GM23248 (cell line): ENCODE data around the gene AADACL4. TPM values are rescaled to one million over a fixed set of nuclear protein-coding genes. Genes with fewer than 3 reads are reported as not detected.

ENCODE experiments used
- DNase-seq: peaks from one replicate; pipeline ENCODE4 v3.0.0-alpha.2; 2015
- H2AFZ ChIP-seq: fragments of 200-600 bp; sonication (generic); 2 replicates; pipeline ENCODE4 v1.6.1; 2016; ENCODE audit warnings: antibody characterized with exemption
- H3F3A ChIP-seq: fragments of 200-600 bp; sonication (generic); 2 replicates; pipeline ENCODE4 v1.6.1; 2016; ENCODE audit warnings: mild to moderate bottlenecking, antibody characterized with exemption, mixed run types; ENCODE audit not compliant: insufficient read depth
- H3K27ac ChIP-seq: fragments of 200-600 bp; sonication (generic); 2 replicates; pipeline ENCODE4 v1.5.1; 2016; ENCODE audit warnings: mild to moderate bottlenecking
- H3K27me3 ChIP-seq: fragments of 200-600 bp; sonication (generic); replicated peaks from 2 replicates; pipeline ENCODE4 v1.6.1; 2016; ENCODE audit warnings: mild to moderate bottlenecking; ENCODE audit not compliant: insufficient read depth
- H3K36me3 ChIP-seq: fragments of 200-600 bp; sonication (generic); 2 replicates; pipeline ENCODE4 v1.6.1; 2016; ENCODE audit warnings: low read depth, mild to moderate bottlenecking
- H3K4me1 ChIP-seq: fragments of 200-600 bp; sonication (generic); 2 replicates; pipeline ENCODE4 v1.6.1; 2016; ENCODE audit warnings: mild to moderate bottlenecking; ENCODE audit not compliant: insufficient read depth
- H3K4me2 ChIP-seq: fragments of 200-600 bp; sonication (generic); one replicate; pipeline ENCODE4 v1.6.1; 2016; ENCODE audit warnings: mild to moderate bottlenecking; ENCODE audit not compliant: unreplicated experiment
- H3K4me3 ChIP-seq: fragments of 200-600 bp; sonication (generic); 2 replicates; pipeline ENCODE4 v1.5.1; 2016; ENCODE audit warnings: mild to moderate bottlenecking
- H3K79me2 ChIP-seq: fragments of 200-600 bp; sonication (generic); 2 replicates; pipeline ENCODE4 v1.6.1; 2016; ENCODE audit warnings: mild to moderate bottlenecking; ENCODE audit not compliant: insufficient read depth
- H3K9ac ChIP-seq: fragments of 200-600 bp; sonication (generic); 2 replicates; pipeline ENCODE4 v1.6.1; 2016; ENCODE audit warnings: mild to moderate bottlenecking
- H3K9me2 ChIP-seq: fragments of 200-600 bp; sonication (generic); 2 replicates; pipeline ENCODE4 v1.6.1; 2016; ENCODE audit warnings: mixed run types, mild to moderate bottlenecking, moderate library complexity; ENCODE audit not compliant: insufficient read depth
- H3K9me3 ChIP-seq: fragments of 200-600 bp; sonication (generic); one replicate; pipeline ENCODE4 v1.6.1; 2017; ENCODE audit warnings: low read depth
- H4K20me1 ChIP-seq: fragments of 200-600 bp; sonication (generic); 2 replicates; pipeline ENCODE4 v1.6.0; 2016; ENCODE audit not compliant: insufficient read depth
- EZH2 ChIP-seq: fragments of 200-600 bp; sonication (generic); IDR thresholded peaks from 2 replicates; pipeline ENCODE4 v1.6.1; 2018; ENCODE audit warnings: antibody characterized with exemption, mild to moderate bottlenecking; ENCODE audit not compliant: insufficient read depth, poor library complexity, severe bottlenecking
- EZH2phosphoT487 ChIP-seq: fragments of 200-600 bp; sonication (generic); IDR thresholded peaks from 2 replicates; pipeline ENCODE4 v1.6.1; 2018; ENCODE audit warnings: antibody characterized with exemption, moderate library complexity, mild to moderate bottlenecking, low read depth; ENCODE audit not compliant: insufficient read depth
- WGBS, 2 experiments: methylation state at CpG; one replicate each; pipeline ENCODE4 v1.1.6; 2015 to 2017; ENCODE audit warnings: low lambda C conversion rate in 2 of 2, low coverage in 1 of 2; ENCODE audit errors: missing lambda C conversion rate in 2 of 2; 5-methylcytosine and 5-hydroxymethylcytosine counted together
- in situ Hi-C: fragments of 300-500 bp; cut with MboI; formaldehyde crosslinking; loops from 2 replicates; pipeline ENCODE4 v1.15.0; 2020
- polyA plus RNA-seq: library from polyadenylated mRNA; unstranded; fragments of >200 nt; fragmentation: Nextera tagmentation; extraction: Ambion mirVana; gene quantifications from 2 replicates; pipeline ENCODE4 v1.2.1, GENCODE V29; 2016
- total RNA-seq: library from RNA; depleted of rRNA; stranded (reverse); fragments of >200 nt; shearing (Covaris generic); gene quantifications from 2 replicates; pipeline ENCODE4 v1.2.3, GENCODE V29; 2014

AADACL4 gene
- total and polyA plus RNA-seq, 2 experiments from 2014 or later, result not detected

GRCh38 chr1:12621346-12622335 lies 22.2 kb upstream of the AADACL4 start:
- Histone ChIP-seq H3K9me3 (no peaks in the 10 kb centered on the region), H3K4me2 (no peak overlapping the region), H4K20me1 (no peaks in the 10 kb centered on the region), H3K9ac (no peak overlapping the region), H3K27ac (no peak overlapping the region), H3K4me3 (no peak overlapping the region), H3K79me2 (0 out of 2 replicates have a peak, but pooled peaks cover 7% of the 10 kb centered on the region), H2AFZ (no peak overlapping the region), H3F3A (peaks cover 9% of the 10 kb centered on the region; the same call in 1 of the 2 replicates), H3K4me1 (peaks cover 15% of the 10 kb centered on the region), H3K36me3 (no peaks in the 10 kb centered on the region), H3K9me2 (no peaks in the 10 kb centered on the region), H3K27me3 (no peaks in the 10 kb centered on the region)
- no peak for DNase-seq
- WGBS, 2 experiments, result 86 to 92% methylated on average over 15 of the region's 15 CpGs
- in situ Hi-C loops, result loop anchor here (10.0 kb wide), 1 partner anchor 307 kb away; no protein-coding TSS in a partner anchor
- no peak for TF ChIP-seq EZH2phosphoT487
- TF ChIP-seq EZH2, result no peak

DNA sequence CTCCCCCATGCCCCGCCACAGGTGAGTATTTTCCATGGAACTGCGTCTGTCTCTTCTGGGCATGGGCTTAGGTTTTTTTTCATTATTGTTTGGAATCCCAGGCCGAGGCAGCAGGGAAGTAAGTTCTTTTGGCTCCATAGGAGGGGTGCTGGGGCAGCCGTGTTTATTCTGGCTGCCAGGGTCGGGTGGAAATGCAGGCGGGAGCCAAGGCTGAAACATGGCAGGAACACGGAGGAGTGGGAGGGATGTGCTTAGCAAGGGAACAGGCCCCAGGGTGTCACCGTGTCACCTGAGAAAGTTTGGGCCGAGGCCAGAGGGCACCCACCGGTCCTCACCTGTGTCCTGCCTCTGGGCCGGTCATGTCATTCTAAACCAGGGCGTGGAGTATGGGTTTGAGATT lies 21.4 kb upstream of the AADACL4 start:
- Histone ChIP-seq H3K36me3 (no peaks in the 10 kb centered on the region), H4K20me1 (no peaks in the 10 kb centered on the region), H3K4me2 (no peak overlapping the region), H3K9ac (no peak overlapping the region), H3K4me1 (peaks cover 15% of the 10 kb centered on the region), H3K9me3 (no peaks in the 10 kb centered on the region), H2AFZ (no peak overlapping the region), H3K9me2 (no peaks in the 10 kb centered on the region), H3K79me2 (no peaks in the 10 kb centered on the region), H3K4me3 (no peak overlapping the region), H3K27me3 (no peaks in the 10 kb centered on the region), H3K27ac (no peak overlapping the region), H3F3A (peaks cover 9% of the 10 kb centered on the region; the same call in 1 of the 2 replicates)
- in situ Hi-C loops, result loop anchor here (10.0 kb wide), 1 partner anchor 308 kb away; no protein-coding TSS in a partner anchor
- 70 to 75% methylated on average over 12 of the region's 12 CpGs for WGBS, 2 experiments
- DNase-seq, result no peak
- no peak for TF ChIP-seq EZH2phosphoT487
- TF ChIP-seq EZH2, result no peak

DNA sequence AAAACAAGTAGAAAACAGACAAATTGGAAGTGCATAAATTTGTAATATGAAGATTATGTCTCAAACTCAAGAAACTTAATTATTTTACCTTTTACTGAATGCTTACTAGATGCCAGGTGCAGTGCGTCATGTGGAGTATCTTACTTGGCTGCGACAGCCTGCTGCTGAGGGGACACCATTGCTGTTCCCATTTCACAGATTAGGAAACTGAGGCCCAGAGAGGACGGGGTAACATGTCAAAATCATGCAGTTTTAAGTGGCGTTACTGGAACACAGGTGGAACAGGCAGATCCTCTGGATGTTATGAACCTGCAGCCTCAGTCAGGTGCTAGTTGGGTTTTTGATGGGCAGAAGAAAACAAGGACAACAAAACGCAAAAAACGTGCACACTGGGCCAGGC lies 18.6 kb upstream of the AADACL4 start:
- Histone ChIP-seq H2AFZ (no peak overlapping the region), H3K27me3 (no peaks in the 10 kb centered on the region), H3K9me2 (no peaks in the 10 kb centered on the region), H3F3A (no peaks in the 10 kb centered on the region), H3K27ac (no peak overlapping the region), H3K36me3 (no peaks in the 10 kb centered on the region), H3K9me3 (no peaks in the 10 kb centered on the region), H3K9ac (no peak overlapping the region), H3K79me2 (no peaks in the 10 kb centered on the region), H4K20me1 (no peaks in the 10 kb centered on the region), H3K4me3 (no peak overlapping the region), H3K4me1 (peaks cover 6% of the 10 kb centered on the region), H3K4me2 (no peak overlapping the region)
- DNase-seq, result no peak
- 60 to 62% methylated on average over 6 of the region's 6 CpGs for WGBS, 2 experiments
- in situ Hi-C loops, result loop anchor here (10.0 kb wide), 1 partner anchor 310 kb away; no protein-coding TSS in a partner anchor
- no peak for TF ChIP-seq EZH2
- no peak for TF ChIP-seq EZH2phosphoT487

DNA sequence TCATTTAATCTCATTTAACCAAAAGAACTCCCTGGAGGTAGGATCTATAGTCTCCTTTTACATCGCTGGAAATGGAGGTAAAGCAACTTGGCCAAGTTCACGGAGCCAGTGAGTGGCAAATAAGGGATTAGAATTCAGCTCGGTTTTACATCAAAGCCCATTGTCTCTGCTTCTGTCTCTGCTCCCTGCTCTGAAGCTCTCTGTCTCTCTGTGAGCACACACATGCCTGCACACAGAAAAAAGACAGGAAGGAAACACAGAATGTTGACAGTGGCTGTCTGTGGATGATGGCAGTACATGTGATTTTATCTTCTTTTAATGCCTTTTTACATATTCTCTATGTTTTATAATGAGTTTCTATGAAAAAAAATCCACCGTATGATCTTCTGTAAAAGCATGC lies 17.0 kb upstream of the AADACL4 start:
- no peak for TF ChIP-seq EZH2phosphoT487
- no peak for TF ChIP-seq EZH2
- Histone ChIP-seq H3K9me3 (no peaks in the 10 kb centered on the region), H3K9ac (no peak overlapping the region), H3K27ac (no peak overlapping the region), H3K9me2 (no peaks in the 10 kb centered on the region), H3K36me3 (no peaks in the 10 kb centered on the region), H3K27me3 (no peaks in the 10 kb centered on the region), H4K20me1 (no peaks in the 10 kb centered on the region), H3F3A (no peaks in the 10 kb centered on the region), H3K4me3 (no peak overlapping the region), H3K4me2 (no peak overlapping the region), H2AFZ (no peak overlapping the region), H3K4me1 (no peaks in the 10 kb centered on the region), H3K79me2 (no peaks in the 10 kb centered on the region)
- in situ Hi-C loops, result loop anchor here (10.0 kb wide), 1 partner anchor 312 kb away; no protein-coding TSS in a partner anchor
- DNase-seq, result no peak
- 60 to 61% methylated on average over 4 of the region's 4 CpGs for WGBS, 2 experiments
